Motor neuron (in vitro differentiated cells): ENCODE data around the gene MICAL3. TPM values are rescaled to one million over a fixed set of nuclear protein-coding genes. Genes with fewer than 3 reads are reported as not detected.
"Not testable (repeated sequence)": the region's sequence is repeated elsewhere in the genome, so short reads cannot be mapped to it uniquely, and the experiment has no call there.

Experiments used
- ATAC-seq, 8 experiments: fragments of 200-7000 bp; cut with Tn5 transposase; replicated peaks in 6 of 8; 2 replicates each; pipeline ENCODE4 v1.8.0; 2021; ENCODE audit warnings: mild to moderate bottlenecking in 8 of 8, moderate library complexity in 8 of 8
- H3K27ac ChIP-seq, 2 donors: fragments of 250-450 bp; sonication (Bioruptor Pico); 2 replicates each; pipeline ENCODE4 v1.9.0; 2021; ENCODE audit warnings: antibody characterized with exemption in 2 of 2, mild to moderate bottlenecking in 2 of 2, moderate library complexity in 1 of 2
- H3K4me1 ChIP-seq, 2 donors: fragments of 250-450 bp; sonication (Bioruptor Pico); replicated peaks in 1 of 2; 2 replicates each; pipeline ENCODE4 v1.6.1; 2021; ENCODE audit warnings: antibody characterized with exemption in 2 of 2, mild to moderate bottlenecking in 2 of 2, moderate library complexity in 1 of 2
- H3K4me3 ChIP-seq, 5 donors: fragments of 250-450 bp; sonication (Bioruptor Pico); 2 replicates each; pipeline ENCODE4 v1.9.0; 2021; ENCODE audit warnings: antibody characterized with exemption in 5 of 5, mild to moderate bottlenecking in 5 of 5, moderate library complexity in 4 of 5
- WGBS, 10 experiments: fragments of 450-650 bp; shearing (Covaris generic); methylation state at CpG; one replicate each; pipeline ENCODE4 v1.0.0; 2022; 5-methylcytosine and 5-hydroxymethylcytosine counted together
- in situ Hi-C, 9 experiments: fragments of 400-800 bp; cut with MboI; loops; one replicate each; pipeline ENCODE4 v1.15.0; 2021; ENCODE audit warnings: low sequenced_read_pairs in 9 of 9, low pct_unique_long_range_greater_than_20kb in 2 of 9; ENCODE audit not compliant: unreplicated experiment in 9 of 9
- total RNA-seq, 8 experiments: library from RNA; unstranded; fragments of 300-600 nt; gene quantifications; 2 replicates each; pipeline versions ENCODE4 v1.2.3 to v1.2.4, GENCODE V29; 2022

MICAL3 gene
- total RNA-seq, 8 experiments from 2014 or later, result 15.2 to 46.0 (median 20.4) TPM

DNA sequence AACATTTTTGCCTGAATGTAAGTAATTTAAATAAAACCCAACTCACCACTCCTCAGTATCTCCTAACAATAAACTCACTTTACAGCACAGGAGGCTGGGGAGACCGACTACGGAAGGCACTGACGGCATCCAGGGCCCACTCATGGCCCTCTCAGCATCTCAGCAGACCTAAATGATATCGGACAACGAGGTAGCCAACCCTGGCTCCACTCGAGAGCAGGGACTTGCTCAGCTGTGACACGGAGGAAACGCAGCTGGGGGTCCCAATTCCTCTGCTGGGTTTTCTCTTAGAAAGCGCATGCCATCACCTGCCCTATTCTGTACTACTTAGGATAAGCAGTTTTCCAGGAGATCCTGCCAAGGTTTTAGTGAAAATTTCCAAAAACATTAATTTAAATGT is 141.0 kb downstream of the MICAL3 start:
- in situ Hi-C loops, result no loop called here
- ATAC-seq, result no peak
- no peak overlapping the region for H3K27ac ChIP-seq
- WGBS, 10 experiments, result 83 to 98% (median 91%) methylated on average over 2 to 8 of the region's 9 CpGs; no CpG with 5 or more reads in 3 of the 10 experiments
- no peak overlapping the region for H3K4me3 ChIP-seq
- H3K4me1 ChIP-seq, result no peaks in the 10 kb centered on the region

DNA sequence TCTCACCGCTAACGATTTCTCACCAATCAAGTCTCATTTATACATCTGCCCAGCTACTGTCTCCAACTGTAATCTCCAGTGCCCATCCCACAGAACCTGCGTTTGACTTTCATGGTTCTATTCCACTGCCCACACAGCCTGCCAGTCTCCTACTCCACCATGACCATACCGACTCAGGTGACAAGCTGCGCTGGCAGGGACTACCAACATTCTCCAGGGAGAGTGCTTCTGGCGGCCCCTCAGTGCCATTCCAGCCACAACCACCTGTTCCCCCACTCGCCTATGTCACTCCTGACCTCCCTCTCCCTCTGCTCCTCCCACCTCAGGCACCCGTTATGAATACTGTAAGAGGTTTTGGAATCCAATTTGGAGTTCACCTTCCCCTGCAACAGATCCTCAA is 141.6 kb downstream of the MICAL3 start:
- no peak for ATAC-seq
- no peak overlapping the region for H3K27ac ChIP-seq

GRCh38 chr22:17882162-17882561 is 142.2 kb downstream of the MICAL3 start:
- 80 to 100% (median 100%) methylated on average over 1 to 2 of the region's 2 CpGs; no CpG with 5 or more reads in 4 of the 10 experiments for WGBS, 10 experiments
- ATAC-seq, result peak in 1 of 8 experiments; percentile 17
- in situ Hi-C loops, result no loop called here

More for the DNA sequence above, 141.6 kb downstream of the MICAL3 start:
- Histone ChIP-seq H3K4me3 (no peak overlapping the region), H3K4me1 (no peaks in the 10 kb centered on the region)
- in situ Hi-C loops, result no loop called here
- 80 to 100% (median 97%) methylated on average over 1 to 7 of the region's 8 CpGs; no CpG with 5 or more reads in 2 of the 10 experiments for WGBS, 10 experiments

DNA sequence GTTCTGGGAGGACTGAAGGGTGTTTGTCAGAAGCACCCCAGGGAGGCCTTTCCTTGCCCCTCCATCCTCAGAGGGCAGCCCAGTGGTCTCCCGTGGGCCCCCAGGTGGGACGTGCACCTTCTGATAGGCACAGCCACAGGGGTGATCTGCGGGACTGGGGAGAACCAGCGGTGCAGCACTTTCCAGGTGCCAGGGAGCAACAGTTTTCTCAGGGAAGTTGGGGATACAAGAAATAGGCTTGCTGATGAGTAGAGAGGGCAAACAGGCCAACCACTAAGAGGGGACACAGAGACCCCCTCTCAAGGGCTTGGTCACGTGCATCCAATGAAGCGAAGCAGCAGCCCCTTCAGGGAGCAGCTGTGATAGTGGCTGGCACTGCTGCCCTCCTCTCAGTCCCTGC is 143.0 kb downstream of the MICAL3 start:
- in situ Hi-C loops, result no loop called here
- Histone ChIP-seq H3K27ac (no peak overlapping the region), H3K4me3 (no peak overlapping the region), H3K4me1 (no peaks in the 10 kb centered on the region)
- ATAC-seq, result no peak
- 80 to 100% (median 94%) methylated on average over 2 to 3 of the region's 6 CpGs; no CpG with 5 or more reads in 6 of the 10 experiments for WGBS, 10 experiments

More at GRCh38 chr22:17882162-17882561, 142.2 kb downstream of the MICAL3 start:
- H3K4me3 ChIP-seq, result no peak overlapping the region
- H3K27ac ChIP-seq, result no peak overlapping the region
- H3K4me1 ChIP-seq, result no peaks in the 10 kb centered on the region

GRCh38 chr22:17880468-17880867 is 143.9 kb downstream of the MICAL3 start:
- ATAC-seq, result no peak
- no peak overlapping the region for H3K27ac ChIP-seq
- WGBS, 10 experiments, result 82 to 100% (median 91%) methylated on average over 2 to 8 of the region's 10 CpGs; no CpG with 5 or more reads in 4 of the 10 experiments
- H3K4me1 ChIP-seq, result no peaks in the 10 kb centered on the region
- H3K4me3 ChIP-seq, result no peak overlapping the region
- in situ Hi-C loops, result no loop called here

- Histone ChIP-seq H3K4me3 (no peak overlapping the region), H3K27ac (no peak overlapping the region), H3K4me1 (no peaks in the 10 kb centered on the region)
- no peak for ATAC-seq
- in situ Hi-C loops, result no loop called here
- 88 to 100% (median 90%) methylated on average over 2 to 16 of the region's 17 CpGs; no CpG with 5 or more reads in 5 of the 10 experiments for WGBS, 10 experiments
Measured at GRCh38 chr22:17880020-17880419, 144.3 kb downstream of the MICAL3 start.

DNA sequence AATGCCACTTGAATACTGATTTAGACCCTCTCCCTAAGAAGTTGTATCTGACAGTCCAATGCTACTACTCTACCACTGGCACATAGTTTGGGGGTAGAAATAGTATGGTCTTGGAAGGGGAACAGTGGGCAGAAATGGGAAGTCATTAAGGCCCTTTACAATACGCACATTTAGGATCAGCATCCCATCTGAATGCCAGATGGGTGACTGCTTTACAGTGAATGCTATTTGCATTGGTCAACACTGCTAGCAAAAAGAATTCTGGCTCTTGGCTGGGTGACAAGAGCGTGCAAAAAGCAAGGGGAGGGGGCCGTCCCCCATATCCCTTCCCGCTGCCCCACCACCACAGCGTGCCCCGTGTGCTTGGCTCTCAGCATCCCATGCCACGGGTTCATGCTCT is 145.4 kb downstream of the MICAL3 start:
- 20 to 100% (median 60%) methylated on average over 1 to 4 of the region's 7 CpGs; no CpG with 5 or more reads in 6 of the 10 experiments for WGBS, 10 experiments
- Histone ChIP-seq H3K27ac (no peak overlapping the region), H3K4me1 (no peaks in the 10 kb centered on the region), H3K4me3 (no peak overlapping the region)
- in situ Hi-C loops, result no loop called here
- peak in 5 of 8 experiments; percentile 16 to 93 (median 39) for ATAC-seq

- 73 to 100% (median 93%) methylated on average over 2 to 5 of the region's 10 CpGs; no CpG with 5 or more reads in 3 of the 10 experiments for WGBS, 10 experiments
- Histone ChIP-seq H3K4me3 (no peak overlapping the region), H3K4me1 (no peaks in the 10 kb centered on the region), H3K27ac (no peak overlapping the region)
- no peak for ATAC-seq
- in situ Hi-C loops, result no loop called here
Measured at GRCh38 chr22:17878186-17878694, 146.1 kb downstream of the MICAL3 start.

DNA sequence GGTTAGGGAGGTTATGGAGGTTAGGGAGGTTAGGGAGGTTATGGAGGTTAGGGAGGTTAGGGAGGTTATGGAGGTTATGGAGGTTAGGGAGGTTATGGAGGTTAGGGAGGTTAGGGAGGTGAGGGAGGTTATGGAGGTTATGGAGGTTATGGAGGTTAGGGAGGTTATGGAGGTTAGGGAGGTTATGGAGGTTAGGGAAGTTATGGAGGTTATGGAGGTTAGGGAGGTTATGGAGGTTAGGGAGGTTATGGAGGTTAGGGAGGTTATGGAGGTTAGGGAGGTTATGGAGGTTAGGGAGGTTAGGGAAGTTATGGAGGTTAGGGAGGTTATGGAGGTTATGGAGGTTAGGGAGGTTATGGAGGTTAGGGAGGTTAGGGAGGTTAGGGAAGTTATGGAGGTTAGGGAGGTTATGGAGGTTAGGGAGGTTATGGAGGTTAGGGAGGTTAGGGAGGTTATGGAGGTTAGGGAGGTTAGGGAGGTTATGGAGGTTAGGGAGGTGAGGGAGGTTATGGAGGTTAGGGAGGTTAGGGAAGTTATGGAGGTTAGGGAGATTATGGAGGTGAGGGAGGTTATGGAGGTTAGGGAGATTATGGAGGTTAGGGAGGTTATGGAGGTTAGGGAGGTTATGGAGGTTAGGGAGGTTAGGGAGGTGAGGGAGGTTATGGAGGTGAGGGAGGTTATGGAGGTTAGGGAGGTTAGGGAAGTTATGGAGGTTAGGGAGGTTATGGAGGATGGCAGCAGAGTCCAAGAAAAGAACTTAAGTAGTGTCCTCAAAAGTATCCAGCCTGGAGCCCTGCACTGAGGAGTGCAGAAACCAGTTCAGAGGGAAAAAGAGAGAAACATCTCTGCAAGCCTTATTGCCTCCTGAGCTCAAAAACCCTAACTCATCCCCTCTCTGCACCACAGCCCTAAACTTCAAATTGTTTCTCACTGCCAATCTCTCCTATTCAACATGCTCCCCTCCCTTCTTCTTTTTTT is 147.2 kb downstream of the MICAL3 start:
- H3K27ac ChIP-seq, ATAC-seq, H3K4me1 ChIP-seq, H3K4me3 ChIP-seq, in situ Hi-C loops: not testable (repeated sequence)

DNA sequence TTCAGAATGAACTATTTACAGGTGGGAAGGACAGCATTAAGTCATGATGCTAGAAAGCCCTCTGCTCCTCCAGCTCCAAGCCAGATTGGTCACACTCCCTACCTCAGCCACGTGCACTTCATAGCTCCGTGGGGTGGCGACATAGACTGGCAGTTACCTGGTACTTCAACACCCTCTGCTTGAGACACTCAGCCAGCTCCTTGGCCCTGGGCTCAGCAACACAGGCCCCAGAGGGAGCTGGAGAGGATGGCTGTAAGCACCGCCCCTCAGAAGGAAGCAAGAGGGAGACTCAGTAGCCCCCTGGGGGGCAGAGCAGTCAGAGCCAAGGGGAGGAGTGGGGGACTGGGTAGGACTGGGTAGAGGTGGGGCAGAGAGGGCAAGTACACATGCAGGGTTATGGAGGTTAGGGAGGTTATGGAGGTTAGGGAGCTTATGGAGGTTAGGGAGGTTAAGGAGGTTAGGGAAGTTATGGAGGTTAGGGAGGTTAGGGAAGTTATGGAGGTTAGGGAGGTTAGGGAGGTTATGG is 148.0 kb downstream of the MICAL3 start:
- in situ Hi-C loops, result no loop called here
- H3K27ac ChIP-seq, result no peak overlapping the region
- H3K4me1 ChIP-seq, result no peaks in the 10 kb centered on the region
- no peak overlapping the region for H3K4me3 ChIP-seq
- ATAC-seq, result peak in 5 of 8 experiments; percentile 18 to 42 (median 26)
- WGBS, 10 experiments, result 66 to 100% (median 92%) methylated on average over 1 to 3 of the region's 4 CpGs; no CpG with 5 or more reads in 6 of the 10 experiments

- WGBS, 10 experiments, result 60 to 100% (median 91%) methylated on average over 1 to 11 of the region's 12 CpGs; no CpG with 5 or more reads in 2 of the 10 experiments
- Histone ChIP-seq H3K4me1 (no peaks in the 10 kb centered on the region), H3K27ac (no peak overlapping the region), H3K4me3 (no peak overlapping the region)
- in situ Hi-C loops, result no loop called here
- ATAC-seq, result no peak
Measured at GRCh38 chr22:17875631-17876030, 148.7 kb downstream of the MICAL3 start.

DNA sequence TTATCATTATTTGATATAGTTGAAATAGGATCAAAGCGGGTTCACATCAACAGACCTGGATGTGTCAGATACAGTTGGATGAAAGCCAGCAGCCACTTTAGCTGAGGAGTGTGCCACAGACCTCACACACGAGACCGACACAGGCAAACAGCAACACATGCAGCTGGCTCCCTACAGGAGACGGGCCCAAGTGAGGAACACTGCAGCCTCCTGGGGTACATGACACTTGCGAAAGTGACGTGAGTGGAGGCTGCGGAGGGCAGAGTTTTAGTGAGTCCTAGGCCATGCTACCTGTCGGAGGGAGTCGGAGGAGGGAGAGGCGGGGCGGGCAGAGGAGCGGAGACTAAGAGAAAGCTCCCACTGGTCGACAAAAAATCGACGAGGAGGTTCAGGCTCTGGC is 149.2 kb downstream of the MICAL3 start:
- WGBS, 10 experiments, result 71 to 100% (median 93%) methylated on average over 1 to 13 of the region's 15 CpGs
- no peak overlapping the region for H3K27ac ChIP-seq
- H3K4me3 ChIP-seq, result no peak overlapping the region
- ATAC-seq, result no peak
- in situ Hi-C loops, result no loop called here
- H3K4me1 ChIP-seq, result no peaks in the 10 kb centered on the region

DNA sequence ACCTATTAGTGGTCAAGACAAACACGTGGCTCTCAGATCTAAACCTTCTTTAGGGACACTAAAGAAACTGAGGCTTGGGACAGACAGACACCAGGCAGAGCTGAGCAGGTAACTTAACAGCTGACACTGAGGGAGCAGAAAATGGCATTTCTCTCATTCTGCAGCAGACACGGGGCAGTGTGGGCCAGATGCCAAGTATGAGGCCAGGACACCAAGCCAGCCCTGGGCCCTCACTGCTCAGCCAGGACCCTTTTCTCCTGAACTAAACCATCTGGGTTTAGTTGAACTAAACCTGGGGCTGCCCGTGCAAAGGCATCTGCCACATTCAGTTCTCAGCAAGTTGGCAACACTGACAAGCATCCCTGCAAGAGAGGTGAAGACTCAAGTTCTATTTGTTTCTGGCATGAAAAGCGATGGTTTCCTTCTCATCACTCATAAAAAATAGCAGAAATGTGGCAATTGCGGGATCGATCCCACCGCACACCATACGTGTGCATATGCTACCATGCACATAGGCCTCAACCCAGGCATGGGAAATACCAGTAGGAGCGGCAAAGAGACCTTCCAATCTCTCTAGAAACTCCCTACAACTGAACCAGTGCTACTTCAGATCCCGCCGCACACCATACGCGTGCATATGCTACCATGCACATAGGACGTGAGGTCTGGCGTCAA is 150.0 kb downstream of the MICAL3 start:
- 60 to 100% (median 91%) methylated on average over 1 to 11 of the region's 15 CpGs; no CpG with 5 or more reads in 1 of the 10 experiments for WGBS, 10 experiments
- no peak for ATAC-seq
- in situ Hi-C loops, result no loop called here
- H3K4me1 ChIP-seq, result no peaks in the 10 kb centered on the region
- no peak overlapping the region for H3K27ac ChIP-seq
- H3K4me3 ChIP-seq, result no peak overlapping the region
